ENCODE data around the gene DNAJA2.

DNAJA2 gene

DNA sequence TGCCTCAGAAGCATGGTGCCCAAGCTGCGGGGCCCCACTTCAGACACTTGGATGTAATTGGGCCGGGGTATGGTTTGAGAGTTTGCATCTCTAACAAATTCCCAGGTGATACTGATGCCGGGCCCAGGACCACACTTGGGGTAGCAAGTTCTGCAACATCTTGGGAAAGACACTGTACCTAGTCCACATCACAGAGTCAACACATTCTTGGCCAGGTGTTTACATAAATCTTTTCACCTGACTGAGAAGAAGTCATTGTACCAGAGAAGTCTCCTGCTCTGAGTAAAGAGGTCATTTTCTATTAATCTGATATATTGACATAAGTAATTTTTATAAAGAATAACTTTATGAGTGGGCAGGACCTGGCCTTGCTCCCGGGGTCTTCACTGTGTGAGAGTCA is 61.8 kb downstream of the DNAJA2 start:
- H3K4me3 ChIP-seq (ENCODE audit: low read length) = no peak overlapping the region
- TF ChIP-seq, protein P1, sequence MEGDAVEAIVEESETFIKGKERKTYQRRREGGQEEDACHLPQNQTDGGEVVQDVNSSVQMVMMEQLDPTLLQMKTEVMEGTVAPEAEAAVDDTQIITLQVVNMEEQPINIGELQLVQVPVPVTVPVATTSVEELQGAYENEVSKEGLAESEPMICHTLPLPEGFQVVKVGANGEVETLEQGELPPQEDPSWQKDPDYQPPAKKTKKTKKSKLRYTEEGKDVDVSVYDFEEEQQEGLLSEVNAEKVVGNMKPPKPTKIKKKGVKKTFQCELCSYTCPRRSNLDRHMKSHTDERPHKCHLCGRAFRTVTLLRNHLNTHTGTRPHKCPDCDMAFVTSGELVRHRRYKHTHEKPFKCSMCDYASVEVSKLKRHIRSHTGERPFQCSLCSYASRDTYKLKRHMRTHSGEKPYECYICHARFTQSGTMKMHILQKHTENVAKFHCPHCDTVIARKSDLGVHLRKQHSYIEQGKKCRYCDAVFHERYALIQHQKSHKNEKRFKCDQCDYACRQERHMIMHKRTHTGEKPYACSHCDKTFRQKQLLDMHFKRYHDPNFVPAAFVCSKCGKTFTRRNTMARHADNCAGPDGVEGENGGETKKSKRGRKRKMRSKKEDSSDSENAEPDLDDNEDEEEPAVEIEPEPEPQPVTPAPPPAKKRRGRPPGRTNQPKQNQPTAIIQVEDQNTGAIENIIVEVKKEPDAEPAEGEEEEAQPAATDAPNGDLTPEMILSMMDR (conservative IDR thresholded peaks at IDR 0.05; ENCODE audit: low read length) = no peak

DNA sequence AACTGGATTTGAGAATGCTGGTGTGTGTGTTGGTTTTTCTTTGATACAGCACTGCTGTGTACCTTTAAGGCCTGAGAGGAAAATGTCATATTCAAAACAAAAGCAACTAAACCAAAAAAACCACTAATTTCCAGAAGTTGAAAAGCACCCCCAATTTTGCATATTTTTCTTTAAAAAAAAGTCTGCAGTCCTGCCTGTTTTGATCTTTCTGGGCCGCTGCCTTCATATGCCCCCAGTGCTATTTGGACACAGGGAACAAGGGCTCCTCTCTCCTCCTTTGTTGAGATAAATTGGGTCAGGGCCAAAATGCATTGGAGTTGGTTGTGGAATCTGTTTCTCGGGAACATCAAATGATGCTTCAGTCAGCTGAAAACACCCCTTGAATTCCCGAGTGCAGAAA is 62.4 kb downstream of the DNAJA2 start:
- TF ChIP-seq, protein P1 (conservative IDR thresholded peaks at IDR 0.05; ENCODE audit: low read length) = no peak
- DNase-seq (ENCODE audit: low read depth) = no peak
- H3K4me3 ChIP-seq (ENCODE audit: low read length) = no peak overlapping the region

More for the DNA sequence above, 61.8 kb downstream of the DNAJA2 start:
- DNase-seq (ENCODE audit: low read depth) = no peak

DNA sequence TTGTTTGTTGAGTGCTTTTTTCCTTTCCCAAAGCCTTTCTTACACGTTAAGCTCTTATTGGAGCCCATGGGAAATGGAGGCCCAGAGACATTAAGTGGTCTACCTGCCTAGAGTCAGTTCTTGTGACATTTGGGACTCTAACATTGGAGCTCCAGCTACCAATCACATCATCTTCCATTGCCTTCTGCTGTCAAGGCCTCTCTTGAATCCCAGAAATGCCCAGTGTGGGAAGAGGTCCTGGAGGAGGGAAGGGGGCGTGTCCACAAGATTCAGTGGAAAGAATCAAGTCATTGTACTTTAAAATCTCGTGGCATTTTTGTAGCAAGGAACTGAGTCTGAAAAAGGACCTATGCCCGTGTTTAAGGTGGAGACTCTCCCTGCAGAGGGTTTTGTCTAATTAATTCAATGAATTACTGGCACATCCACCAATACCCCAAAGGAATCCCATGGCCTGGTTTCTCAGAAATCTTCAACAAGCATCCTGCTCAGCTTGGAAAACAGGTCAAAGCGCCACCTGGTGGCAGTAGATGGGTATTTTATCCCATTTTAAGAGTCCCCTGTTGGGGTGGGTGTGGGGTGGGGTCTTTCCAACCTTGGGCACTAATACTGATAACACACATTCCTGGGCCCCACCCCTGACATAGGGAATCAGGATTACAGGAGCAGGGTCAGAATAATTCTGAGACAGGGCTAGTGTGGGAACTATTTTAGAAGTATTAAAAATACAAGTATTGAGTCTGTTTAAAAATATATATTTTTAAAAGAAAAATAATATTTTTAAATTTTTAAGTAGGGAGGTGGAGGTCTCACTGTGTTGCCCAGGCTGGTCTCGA is 64.7 kb downstream of the DNAJA2 start:
- H3K4me3 ChIP-seq (ENCODE audit: low read length) = no peak overlapping the region
- peak; percentile 54 for DNase-seq (ENCODE audit: low read depth)
- TF ChIP-seq, protein P1 (conservative IDR thresholded peaks at IDR 0.05; ENCODE audit: low read length) = peak; percentile 80

DNA sequence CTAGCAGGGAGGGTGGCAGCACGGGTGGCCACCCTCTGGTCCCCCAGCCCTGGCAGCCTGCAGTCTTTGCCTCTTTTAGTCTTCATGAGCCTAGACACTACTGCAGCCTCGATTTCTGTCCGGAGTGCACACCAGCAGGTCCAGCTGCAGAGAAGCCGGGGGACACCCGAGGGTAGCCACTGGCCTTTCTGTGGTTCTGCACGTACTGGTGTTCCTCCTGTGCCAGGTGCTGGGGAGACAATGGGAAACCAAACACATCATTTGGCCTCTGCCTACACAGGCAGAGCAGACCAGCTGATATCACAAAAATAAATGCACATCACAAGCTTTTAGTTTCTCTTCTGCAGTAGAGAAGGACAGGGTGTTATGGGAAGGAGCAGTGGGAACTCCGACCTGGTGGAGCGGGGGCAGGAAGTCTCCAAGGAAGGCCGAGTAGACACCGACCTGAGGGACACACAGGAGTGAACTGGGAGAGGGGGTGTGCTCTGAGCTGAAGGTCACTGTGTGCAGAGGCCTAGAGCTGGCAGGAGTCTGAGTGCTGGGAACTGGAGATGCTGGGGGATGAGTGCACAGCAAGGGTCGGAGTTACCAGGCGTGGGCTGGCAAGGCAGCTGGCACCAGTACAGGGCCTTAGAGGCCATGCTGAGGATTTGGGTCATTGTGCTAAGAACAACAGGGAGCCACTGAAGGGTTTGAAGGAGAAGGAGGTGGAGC is 66.3 kb downstream of the DNAJA2 start:
- DNase-seq (ENCODE audit: low read depth) = no peak
- H3K4me3 ChIP-seq (ENCODE audit: low read length) = no peak overlapping the region
- TF ChIP-seq, protein P1 (conservative IDR thresholded peaks at IDR 0.05; ENCODE audit: low read length) = no peak

DNA sequence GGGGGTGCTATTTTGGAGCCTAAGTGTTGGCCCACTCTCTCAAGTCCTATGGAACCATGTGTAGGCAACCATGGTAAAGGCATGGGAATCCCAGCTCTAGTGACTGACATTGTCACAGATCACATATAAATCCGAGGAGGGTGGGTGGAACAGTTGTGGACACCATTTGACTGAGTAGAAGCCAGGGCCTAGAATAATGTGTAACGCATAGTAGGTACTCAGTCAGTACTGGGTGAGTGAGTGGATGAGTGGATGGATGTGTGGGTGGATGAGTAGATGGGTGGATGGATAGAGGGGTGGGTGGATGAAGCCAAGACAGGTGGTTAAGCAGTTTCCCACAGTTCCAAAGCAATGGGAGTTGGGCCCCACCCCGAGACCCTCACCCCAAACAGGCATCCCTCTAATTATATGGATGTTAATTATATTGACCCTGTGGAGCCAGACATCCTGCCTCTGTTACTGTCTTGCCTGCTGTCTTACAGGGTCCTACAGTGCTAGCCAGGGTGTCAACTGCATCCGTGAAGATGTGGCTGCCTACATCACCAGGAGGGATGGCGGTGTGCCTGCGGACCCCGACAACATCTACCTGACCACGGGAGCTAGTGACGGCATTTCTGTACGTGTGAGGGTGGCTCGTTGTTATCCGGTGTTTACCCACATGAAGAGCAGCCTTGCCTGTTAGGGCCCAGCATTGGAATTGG is 67.0 kb downstream of the DNAJA2 start:
- no peak for DNase-seq (ENCODE audit: low read depth)
- TF ChIP-seq, protein P1 (conservative IDR thresholded peaks at IDR 0.05; ENCODE audit: low read length) = no peak

More for the DNA sequence above, 67.0 kb downstream of the DNAJA2 start:
- no peak overlapping the region for H3K4me3 ChIP-seq (ENCODE audit: low read length)
